GM13976 (cell line): ENCODE data around the gene TTLL3.
"Not testable (repeated sequence)": the region's sequence is repeated elsewhere in the genome, so short reads cannot be mapped to it uniquely, and the experiment has no call there.

Experiments used
- DNase-seq: peaks from one replicate; pipeline ENCODE4 v3.0.0; 2012; ENCODE audit warnings: low spot score
- CTCF ChIP-seq: IDR thresholded peaks from 2 replicates; pipeline ENCODE4 v1.5.1; 2012; ENCODE audit warnings: borderline replicate concordance, mild to moderate bottlenecking; ENCODE audit not compliant: insufficient read depth; ENCODE audit errors: extremely low read depth, missing control alignments, control extremely low read depth
- in situ Hi-C: fragments of 300-500 bp; cut with MboI; formaldehyde crosslinking; loops from one replicate; pipeline ENCODE4 v1.12.0; 2022; ENCODE audit warnings: low sequenced_read_pairs, mixed read lengths, inconsistent platforms; ENCODE audit not compliant: unreplicated experiment

Gene TTLL3

GRCh38 chr3:9846231-9846630, 36.2 kb downstream of the TTLL3 start:
- in situ Hi-C loops: no loop called here
- no peak for TF ChIP-seq CTCF
- DNase-seq: no peak

GRCh38 chr3:9846931-9847488, 36.9 kb downstream of the TTLL3 start:
- DNase-seq: no peak
- in situ Hi-C loops: no loop called here
- no peak for TF ChIP-seq CTCF

GRCh38 chr3:9847870-9848269, 37.8 kb downstream of the TTLL3 start:
- in situ Hi-C loops, DNase-seq: not testable (repeated sequence)

GRCh38 chr3:9848860-9849259, 38.8 kb downstream of the TTLL3 start:
- DNase-seq, in situ Hi-C loops: not testable (repeated sequence)
- TF ChIP-seq CTCF: peak; percentile 23

- DNase-seq, in situ Hi-C loops: not testable (repeated sequence)
Observed at GRCh38 chr3:9851383-9851782, 41.3 kb downstream of the TTLL3 start.

- in situ Hi-C loops, DNase-seq: not testable (repeated sequence)
Observed at GRCh38 chr3:9851926-9852325, 41.9 kb downstream of the TTLL3 start.

- TF ChIP-seq CTCF: no peak
- no peak for DNase-seq
- in situ Hi-C loops: no loop called here
Observed at GRCh38 chr3:9852528-9852927, 42.5 kb downstream of the TTLL3 start.

- in situ Hi-C loops, DNase-seq: not testable (repeated sequence)
Observed at GRCh38 chr3:9854291-9854940, 44.4 kb downstream of the TTLL3 start.

- DNase-seq: no peak
- in situ Hi-C loops: no loop called here
- TF ChIP-seq CTCF: no peak
Observed at GRCh38 chr3:9855594-9855993, 45.5 kb downstream of the TTLL3 start.
